C4-2B (cell line): ENCODE measurements around the gene TTC32.

Experiments
- ZFX ChIP-seq: fragments of 450-650 bp; IDR thresholded peaks from 2 replicates; pipeline ENCODE4 v1.6.1; 2017
- TF ChIP-seq, protein P1 (sequence below): fragments of 450-650 bp; conservative IDR thresholded peaks from 2 replicates; pipeline ENCODE4 v1.5.1; 2017; ENCODE audit warnings: mild to moderate bottlenecking

DNA sequence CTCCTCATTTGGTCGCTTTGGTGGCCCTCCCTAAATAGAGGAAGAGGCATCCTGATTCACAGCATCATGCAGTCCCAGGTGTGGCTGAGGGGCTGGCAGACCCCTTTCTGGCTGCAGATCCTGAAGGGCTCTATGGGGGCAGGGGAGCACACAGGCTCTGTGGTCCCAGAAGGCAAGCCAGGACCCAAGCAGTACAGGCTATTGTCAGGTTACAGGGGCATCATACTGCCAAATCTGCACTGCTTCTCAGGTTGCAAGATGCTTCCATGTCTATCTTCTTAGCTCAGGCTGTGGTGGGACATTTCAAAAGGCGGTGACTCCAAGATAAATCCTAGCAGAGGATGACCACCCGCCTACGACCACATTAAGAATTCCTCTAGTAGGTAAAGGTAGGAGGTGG is 54.3 kb downstream of the TTC32 start:
- TF ChIP-seq, protein P1, sequence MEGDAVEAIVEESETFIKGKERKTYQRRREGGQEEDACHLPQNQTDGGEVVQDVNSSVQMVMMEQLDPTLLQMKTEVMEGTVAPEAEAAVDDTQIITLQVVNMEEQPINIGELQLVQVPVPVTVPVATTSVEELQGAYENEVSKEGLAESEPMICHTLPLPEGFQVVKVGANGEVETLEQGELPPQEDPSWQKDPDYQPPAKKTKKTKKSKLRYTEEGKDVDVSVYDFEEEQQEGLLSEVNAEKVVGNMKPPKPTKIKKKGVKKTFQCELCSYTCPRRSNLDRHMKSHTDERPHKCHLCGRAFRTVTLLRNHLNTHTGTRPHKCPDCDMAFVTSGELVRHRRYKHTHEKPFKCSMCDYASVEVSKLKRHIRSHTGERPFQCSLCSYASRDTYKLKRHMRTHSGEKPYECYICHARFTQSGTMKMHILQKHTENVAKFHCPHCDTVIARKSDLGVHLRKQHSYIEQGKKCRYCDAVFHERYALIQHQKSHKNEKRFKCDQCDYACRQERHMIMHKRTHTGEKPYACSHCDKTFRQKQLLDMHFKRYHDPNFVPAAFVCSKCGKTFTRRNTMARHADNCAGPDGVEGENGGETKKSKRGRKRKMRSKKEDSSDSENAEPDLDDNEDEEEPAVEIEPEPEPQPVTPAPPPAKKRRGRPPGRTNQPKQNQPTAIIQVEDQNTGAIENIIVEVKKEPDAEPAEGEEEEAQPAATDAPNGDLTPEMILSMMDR = no peak
- TF ChIP-seq ZFX = no peak
